Calu3 (cell line): ENCODE results near the gene RAB3C. TPM values are rescaled to one million over a fixed set of nuclear protein-coding genes. Genes with fewer than 3 reads are reported as not detected.

ENCODE experiments used
- BruUV-seq: library from RNA; stranded (reverse); fragments of 400-500 nt; replicated peaks from 2 replicates; lab custom pipeline; 2021; lab: Mats Ljungman, UMichigan
- CTCF ChIA-PET: fragments of 300-600 bp; sonication (Branson Sonifier 250); formaldehyde crosslinking; loops from one replicate; lab custom pipeline; 2022; ENCODE audit warnings: antibody characterized with exemption; lab: Charles Lee
- DNase-seq: peaks from one replicate; pipeline ENCODE4 v3.0.0; 2022
- H3K27ac Mint-ChIP-seq: one replicate; pipeline ENCODE4 v1.8.0; 2022; ENCODE audit warnings: mixed read lengths; ENCODE audit not compliant: unreplicated experiment
- H3K27me3 Mint-ChIP-seq: one replicate; pipeline ENCODE4 v1.8.0; 2022; ENCODE audit warnings: mixed read lengths; ENCODE audit not compliant: unreplicated experiment
- H3K36me3 Mint-ChIP-seq: one replicate; pipeline ENCODE4 v1.8.0; 2022; ENCODE audit warnings: mild to moderate bottlenecking, moderate library complexity, mixed read lengths; ENCODE audit not compliant: insufficient read depth, unreplicated experiment
- H3K4me1 Mint-ChIP-seq: one replicate; pipeline ENCODE4 v1.8.0; 2022; ENCODE audit warnings: mild to moderate bottlenecking, low read depth, mixed read lengths; ENCODE audit not compliant: unreplicated experiment
- H3K4me3 Mint-ChIP-seq: one replicate; pipeline ENCODE4 v1.8.0; 2022; ENCODE audit warnings: mild to moderate bottlenecking, low read depth, moderate library complexity, mixed read lengths; ENCODE audit not compliant: unreplicated experiment
- H3K9me3 Mint-ChIP-seq: one replicate; pipeline ENCODE4 v1.8.0; 2022; ENCODE audit warnings: low read depth, mixed read lengths; ENCODE audit not compliant: unreplicated experiment
- CTCF ChIP-seq: fragments of 200-600 bp; IDR thresholded peaks from one replicate; pipeline ENCODE4 v1.8.0; 2022; ENCODE audit warnings: antibody characterized with exemption; ENCODE audit not compliant: unreplicated experiment
- intact Hi-C: fragments of 100-400 bp; cut with micrococcal nuclease; formaldehyde crosslinking; loops from one replicate; pipeline ENCODE4 v1.10.0; 2022; ENCODE audit not compliant: unreplicated experiment
- total RNA-seq: library from RNA; stranded (reverse); gene quantifications from 2 replicates; pipeline ENCODE4 v1.2.3, GENCODE V29; 2022

The RAB3C gene
- total RNA-seq, 1 experiment from 2014 or later, result not detected

- CTCF ChIA-PET, result no interaction called here
- intact Hi-C loops, result no loop called here
- Mint-ChIP-seq H3K9me3 (no peaks in the 10 kb centered on the region), H3K4me3 (no peak overlapping the region), H3K36me3 (no peaks in the 10 kb centered on the region), H3K4me1 (no peaks in the 10 kb centered on the region), H3K27me3 (peaks cover 35% of the 10 kb centered on the region), H3K27ac (no peak overlapping the region)
- no peak for DNase-seq
- TF ChIP-seq CTCF, result no peak
- BruUV-seq, result no TSS peak
Measured at GRCh38 chr5:58904737-58905136, 321.9 kb downstream of the RAB3C start.

- BruUV-seq, result no TSS peak
- H3K27me3 Mint-ChIP-seq, result peaks cover 35% of the 10 kb centered on the region
- no peak for DNase-seq
- CTCF ChIA-PET, result interaction anchor here (0.6 kb wide), 1 partner anchor 10 kb away, joined by 5 read pairs; no protein-coding TSS in a partner anchor
- no peak for TF ChIP-seq CTCF
- no peaks in the 10 kb centered on the region for H3K9me3 Mint-ChIP-seq
- intact Hi-C loops, result no loop called here
- H3K36me3 Mint-ChIP-seq, result no peaks in the 10 kb centered on the region
- H3K27ac Mint-ChIP-seq, result no peak overlapping the region
- H3K4me1 Mint-ChIP-seq, result no peaks in the 10 kb centered on the region
- no peak overlapping the region for H3K4me3 Mint-ChIP-seq
Measured at GRCh38 chr5:58905944-58906343, 323.1 kb downstream of the RAB3C start.

Other genes starting within 250 kb of the RAB3C start
- 135 and 229 TPM in 2 replicates for gene PLK2, start 123.0 kb upstream of the RAB3C start, total RNA-seq
- gene GAPT, start 91.6 kb upstream of the RAB3C start, total RNA-seq, result not detected in 2 replicates